Thoracic aorta (tissue), 2 donors: ENCODE data around the gene RIMS4. TPM values are rescaled to one million over a fixed set of nuclear protein-coding genes. Genes with fewer than 3 reads are reported as not detected.

Experiments used
- ATAC-seq: fragments of 150-250 bp; one replicate; pipeline ENCODE4 v1.8.0; 2017; ENCODE audit warnings: low read depth; ENCODE audit not compliant: insufficient number of reproducible peaks, low FRiP score
- DNase-seq: peaks from one replicate; pipeline ENCODE4 v3.0.0-alpha.2; 2020; ENCODE audit warnings: low spot score
- H3K27ac ChIP-seq, 2 donors: fragments of 200-600 bp; sonication (generic); 1 replicate in 1 of 2; 2 replicates in 1 of 2; pipeline ENCODE4 v1.5.1; 2016; ENCODE audit warnings: mild to moderate bottlenecking in 2 of 2, moderate library complexity in 2 of 2
- H3K27me3 ChIP-seq: fragments of 200-600 bp; sonication (generic); replicated peaks from 2 replicates; pipeline ENCODE4 v1.6.0; 2016; ENCODE audit warnings: mild to moderate bottlenecking; ENCODE audit not compliant: insufficient read depth
- H3K36me3 ChIP-seq: fragments of 200-600 bp; sonication (generic); one replicate; pipeline ENCODE4 v1.5.1; 2016
- H3K4me1 ChIP-seq, 2 donors: fragments of 200-600 bp; sonication (generic); 1 replicate in 1 of 2; 2 replicates in 1 of 2; pipeline versions ENCODE4 v1.5.1 to v1.6.0; 2016; ENCODE audit warnings: low read depth in 2 of 2, mild to moderate bottlenecking in 1 of 2; ENCODE audit not compliant: control insufficient read depth in 1 of 2
- H3K4me3 ChIP-seq: fragments of 200-600 bp; sonication (generic); 2 replicates; pipeline ENCODE4 v1.5.1; 2016; ENCODE audit warnings: mild to moderate bottlenecking
- H3K9me3 ChIP-seq: fragments of 200-600 bp; sonication (generic); 2 replicates; pipeline ENCODE4 v1.5.1; 2016
- total RNA-seq, 2 donors: library from RNA; depleted of rRNA; stranded (reverse); fragments of >200 nt; gene quantifications; one replicate each; pipeline versions ENCODE4 v1.1.0 to v1.2.3, GENCODE V29; 2016
- TF ChIP-seq, protein P1 (sequence below): fragments of 200-600 bp; sonication (generic); IDR thresholded peaks from one replicate; pipeline ENCODE4 v1.5.1; 2019; ENCODE audit warnings: antibody characterized with exemption

Gene RIMS4
- total RNA-seq, 2 donors from 2014 or later, result 2.4 to 13.5 TPM

DNA sequence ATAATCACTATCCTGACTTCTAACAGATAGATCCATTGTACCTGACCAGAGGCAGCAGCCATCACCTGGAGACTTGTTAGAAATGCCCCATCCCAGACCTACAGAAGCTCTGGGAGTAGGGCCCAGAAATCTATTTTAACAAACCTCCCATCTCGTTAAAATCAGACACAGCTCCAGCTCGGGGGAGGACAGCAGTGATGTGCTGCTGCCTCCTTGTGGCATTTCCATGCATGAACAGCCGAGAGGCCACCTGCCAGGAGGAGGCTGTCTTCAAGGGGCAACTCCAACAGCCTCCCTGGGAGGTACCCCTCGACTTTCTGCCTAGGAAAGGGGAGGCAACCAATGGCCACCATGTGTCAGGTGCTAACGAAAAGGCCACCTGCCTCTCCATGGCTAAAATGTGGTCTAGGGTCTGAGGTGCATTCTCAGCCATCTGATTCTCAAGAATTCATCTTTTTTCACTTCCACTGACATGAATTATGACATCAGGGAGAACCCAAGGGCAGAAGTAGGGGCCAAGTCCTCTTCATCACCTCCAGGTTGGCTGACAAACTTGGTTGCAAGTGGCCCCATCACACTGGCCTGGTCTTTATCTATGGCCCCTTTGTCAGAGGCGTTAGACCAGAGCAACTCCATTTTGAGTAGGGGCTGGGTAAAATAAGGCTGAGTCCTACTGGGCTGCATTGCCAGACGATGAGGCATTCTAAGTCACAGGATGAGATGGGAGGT, 76.8 kb downstream of the RIMS4 start:
- ATAC-seq (peak; percentile 31), DNase-seq (no peak)
- TF ChIP-seq, protein P1, sequence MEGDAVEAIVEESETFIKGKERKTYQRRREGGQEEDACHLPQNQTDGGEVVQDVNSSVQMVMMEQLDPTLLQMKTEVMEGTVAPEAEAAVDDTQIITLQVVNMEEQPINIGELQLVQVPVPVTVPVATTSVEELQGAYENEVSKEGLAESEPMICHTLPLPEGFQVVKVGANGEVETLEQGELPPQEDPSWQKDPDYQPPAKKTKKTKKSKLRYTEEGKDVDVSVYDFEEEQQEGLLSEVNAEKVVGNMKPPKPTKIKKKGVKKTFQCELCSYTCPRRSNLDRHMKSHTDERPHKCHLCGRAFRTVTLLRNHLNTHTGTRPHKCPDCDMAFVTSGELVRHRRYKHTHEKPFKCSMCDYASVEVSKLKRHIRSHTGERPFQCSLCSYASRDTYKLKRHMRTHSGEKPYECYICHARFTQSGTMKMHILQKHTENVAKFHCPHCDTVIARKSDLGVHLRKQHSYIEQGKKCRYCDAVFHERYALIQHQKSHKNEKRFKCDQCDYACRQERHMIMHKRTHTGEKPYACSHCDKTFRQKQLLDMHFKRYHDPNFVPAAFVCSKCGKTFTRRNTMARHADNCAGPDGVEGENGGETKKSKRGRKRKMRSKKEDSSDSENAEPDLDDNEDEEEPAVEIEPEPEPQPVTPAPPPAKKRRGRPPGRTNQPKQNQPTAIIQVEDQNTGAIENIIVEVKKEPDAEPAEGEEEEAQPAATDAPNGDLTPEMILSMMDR, result peak; percentile 93
- peak overlapping the region; percentile 85 to 89 for H3K27ac ChIP-seq
- no peaks in the 10 kb centered on the region for H3K9me3 ChIP-seq
- no peaks in the 10 kb centered on the region for H3K36me3 ChIP-seq
- H3K4me3 ChIP-seq, result no peak overlapping the region
- peaks cover 24 to 94% of the 10 kb centered on the region in 2 donors for H3K4me1 ChIP-seq
- no peaks in the 10 kb centered on the region for H3K27me3 ChIP-seq

DNA sequence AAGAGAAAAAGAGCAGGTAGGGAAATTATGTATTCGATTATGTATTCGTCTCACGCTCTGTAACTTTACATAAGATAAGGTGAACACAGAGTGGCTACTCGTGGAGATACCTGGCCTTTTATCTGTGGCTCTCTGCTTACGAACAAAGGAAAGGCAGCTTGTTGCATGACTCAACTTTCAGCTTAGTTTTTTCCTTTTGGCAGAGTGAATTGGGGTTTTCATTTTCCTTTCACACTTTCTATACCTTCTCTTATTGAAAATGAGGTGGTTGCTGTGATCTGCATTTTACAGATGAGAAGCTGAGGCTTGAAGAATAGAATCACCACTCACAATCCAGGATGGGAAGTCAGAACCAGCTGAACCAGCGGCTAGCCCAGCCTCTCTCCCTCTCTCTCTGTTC, 78.0 kb downstream of the RIMS4 start:
- peak overlapping the region; percentile 85 to 89 for H3K27ac ChIP-seq
- TF ChIP-seq, protein P1, result no peak
- DNase-seq (no peak), ATAC-seq (no peak)
- peaks cover 24 to 87% of the 10 kb centered on the region in 2 donors for H3K4me1 ChIP-seq
- no peaks in the 10 kb centered on the region for H3K27me3 ChIP-seq
- no peaks in the 10 kb centered on the region for H3K36me3 ChIP-seq
- no peaks in the 10 kb centered on the region for H3K9me3 ChIP-seq
- no peak overlapping the region for H3K4me3 ChIP-seq

DNA sequence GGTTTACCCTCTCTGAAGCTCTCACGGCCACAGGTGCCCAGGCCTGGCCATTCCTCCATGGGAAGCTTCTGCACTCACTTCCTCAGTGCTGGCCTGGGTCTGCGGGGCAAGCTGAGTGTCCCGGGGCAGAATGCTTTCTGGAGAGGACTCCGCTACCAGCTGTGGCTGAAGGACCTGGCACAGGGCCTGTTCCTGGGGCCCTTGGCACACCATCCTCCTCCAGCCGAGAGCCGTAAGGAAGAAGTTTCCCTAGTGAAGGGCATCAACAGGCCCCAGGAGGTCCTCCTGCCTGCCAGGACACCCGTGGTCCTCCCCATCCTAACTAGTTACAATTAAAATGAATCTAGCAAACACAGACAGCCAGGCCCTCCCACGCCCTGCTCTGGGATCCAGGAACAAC, 78.7 kb downstream of the RIMS4 start:
- Histone ChIP-seq H3K9me3 (no peaks in the 10 kb centered on the region), H3K27me3 (no peaks in the 10 kb centered on the region), H3K4me3 (no peak overlapping the region), H3K4me1 (peaks cover 24 to 85% of the 10 kb centered on the region in 2 donors), H3K36me3 (no peaks in the 10 kb centered on the region), H3K27ac (peak overlapping the region; percentile 85 to 89)
- no peak for ATAC-seq
- no peak for DNase-seq
- TF ChIP-seq, protein P1, result no peak

GRCh38 chr20:44730441-44730840, 79.9 kb downstream of the RIMS4 start:
- peaks cover 24 to 79% of the 10 kb centered on the region in 2 donors for H3K4me1 ChIP-seq
- H3K36me3 ChIP-seq, result peaks cover 4% of the 10 kb centered on the region
- TF ChIP-seq, protein P1, result no peak
- no peak overlapping the region for H3K4me3 ChIP-seq
- no peak for DNase-seq
- H3K9me3 ChIP-seq, result no peaks in the 10 kb centered on the region
- H3K27ac ChIP-seq, result peak overlapping the region; percentile 85 to 89
- no peaks in the 10 kb centered on the region for H3K27me3 ChIP-seq
- no peak for ATAC-seq

GRCh38 chr20:44728801-44729443, 81.4 kb downstream of the RIMS4 start:
- Histone ChIP-seq H3K4me1 (peaks cover 18 to 69% of the 10 kb centered on the region in 2 donors), H3K27me3 (no peaks in the 10 kb centered on the region), H3K9me3 (no peaks in the 10 kb centered on the region), H3K4me3 (peak overlapping the region; percentile 33), H3K36me3 (peaks cover 10% of the 10 kb centered on the region), H3K27ac (peak overlapping the region; percentile 85 to 89)
- DNase-seq (no peak), ATAC-seq (peak; percentile 71)
- TF ChIP-seq, protein P1, result no peak
